K562 (cell line): ENCODE results near the gene BCKDK. TPM values are rescaled to one million over a fixed set of nuclear protein-coding genes. Genes with fewer than 3 reads are reported as not detected.
A peak's percentile ranks its signal among the peaks of the same experiment; 100 is the strongest.

Source experiments
- ARNT ChIP-seq, 2 experiments: fragments of 450-650 bp; IDR thresholded peaks; 2 replicates each; pipeline ENCODE4 v1.6.1; 2016; ENCODE audit warnings: mild to moderate bottlenecking in 1 of 2
- CEBPG ChIP-seq, 3 experiments: fragments of 200-800 bp in 1 of 3; sonication (Bioruptor generic) in 1 of 3; sonication (generic) in 1 of 3; formaldehyde crosslinking in 1 of 3; IDR thresholded peaks in 2 of 3; conservative IDR thresholded peaks in 1 of 3; 2 replicates each; pipeline versions ENCODE4 v1.6.1 to v1.8.0; 2016 to 2022; ENCODE audit warnings: missing compliant biosample characterization in 2 of 3, missing genetic modification characterization in 2 of 3, mild to moderate bottlenecking in 1 of 3, missing genetic modification reagents in 1 of 3
- EWSR1 ChIP-seq: fragments of 450-650 bp; IDR thresholded peaks from 2 replicates; pipeline ENCODE4 v1.6.1; 2018; ENCODE audit warnings: borderline replicate concordance, mild to moderate bottlenecking, low read depth, moderate library complexity; ENCODE audit not compliant: partially characterized antibody
- FOSL1 ChIP-seq: fragments of 200-800 bp; sonication (Bioruptor generic); conservative IDR thresholded peaks from 2 replicates; pipeline ENCODE4 v1.6.1; 2016; ENCODE audit warnings: missing genetic modification characterization, missing compliant biosample characterization
- FOXA1 ChIP-seq: fragments of 450-650 bp; IDR thresholded peaks from 2 replicates; pipeline ENCODE4 v1.6.1; 2016; ENCODE audit warnings: mild to moderate bottlenecking, borderline replicate concordance
- HMG20A ChIP-seq: fragments of 450-650 bp; formaldehyde crosslinking; conservative IDR thresholded peaks from 2 replicates; pipeline ENCODE4 v1.4.0; 2020; ENCODE audit warnings: mild to moderate bottlenecking, mixed read lengths
- IRF2 ChIP-seq: sonication (generic); formaldehyde crosslinking; IDR thresholded peaks from 2 replicates; pipeline ENCODE4 v1.8.1; 2022; ENCODE audit warnings: mild to moderate bottlenecking, missing genetic modification reagents
- NR2F6 ChIP-seq: fragments of 450-650 bp; formaldehyde crosslinking; IDR thresholded peaks from 2 replicates; pipeline ENCODE4 v1.4.0; 2020; ENCODE audit warnings: mild to moderate bottlenecking
- POLR2A ChIP-seq: fragments of 450-650 bp; conservative IDR thresholded peaks from 2 replicates; pipeline ENCODE4 v1.6.1; 2016
- SOX6 ChIP-seq: fragments of 450-650 bp; IDR thresholded peaks from 2 replicates; pipeline ENCODE4 v1.6.1; 2014; ENCODE audit warnings: mild to moderate bottlenecking
- SRSF7 ChIP-seq: fragments of 200-400 bp; formaldehyde crosslinking; optimal IDR thresholded peaks from 2 replicates; pipeline ENCODE3; 2017; ENCODE audit warnings: mild to moderate bottlenecking, low read depth, low read length
- ZKSCAN8 ChIP-seq: fragments of 200-800 bp; sonication (Bioruptor generic); IDR thresholded peaks from 2 replicates; pipeline ENCODE4 v1.6.1; 2016; ENCODE audit warnings: missing genetic modification characterization, missing compliant biosample characterization
- ZNF583 ChIP-seq: fragments of 250-450 bp; sonication (Bioruptor Pico); IDR thresholded peaks from 2 replicates; pipeline ENCODE4 v1.4.0; 2020
- polyA plus RNA-seq, 8 experiments: library from polyadenylated mRNA; depleted of rRNA in 4 of 8; stranded (reverse) in 5 of 8; unstranded in 3 of 8; fragments of >200 nt; fragmentation: Nextera tagmentation in 2 of 8; fragmentation: Illumina TruSeq in 1 of 8; extraction: Ambion mirVana in 2 of 8; extraction: Trizol in 1 of 8; gene quantifications; 2 replicates each; pipeline versions ENCODE4 v1.2.1 to v1.2.3, GENCODE V29; 2011 to 2014; ENCODE audit warnings: inconsistent platforms in 1 of 8, missing spikeins in 1 of 8
- total RNA-seq, 7 experiments: library from RNA; depleted of rRNA in 6 of 7; stranded (reverse); fragments of >200 nt in 6 of 7; fragmentation: Illumina TruSeq in 2 of 7; extraction: Trizol in 2 of 7; gene quantifications; 2 replicates each; pipeline versions ENCODE4 v1.2.1 to v1.2.3, GENCODE V29; 2011 to 2021; ENCODE audit warnings: low replicate concordance in 1 of 7
- TF ChIP-seq, protein P1 (sequence below): fragments of 450-650 bp; conservative IDR thresholded peaks from 2 replicates; pipeline ENCODE4 v1.6.1; 2016; ENCODE audit warnings: missing genetic modification characterization, low read depth, mild to moderate bottlenecking, control low read depth, missing compliant biosample characterization
- TF ChIP-seq, protein P2 (sequence below): fragments of 450-650 bp; IDR thresholded peaks from 2 replicates; pipeline ENCODE4 v1.6.1; 2016; ENCODE audit warnings: low read depth
- TF ChIP-seq, protein P3 (sequence below): fragments of 450-650 bp; IDR thresholded peaks from 2 replicates; pipeline ENCODE4 v1.6.1; 2016
- TF ChIP-seq, protein P4 (sequence below): fragments of 250-450 bp; sonication (Bioruptor Pico); IDR thresholded peaks from 2 replicates; pipeline ENCODE4 v1.8.0; 2021; ENCODE audit warnings: moderate library complexity, mild to moderate bottlenecking, inconsistent platforms

BCKDK gene
- total and polyA plus RNA-seq, 9 of the 15 experiments (the other 6 are each of a cell fraction or from before 2014, with no cell fraction given) = 0.58 to 34.8 (median 13.1) TPM

DNA sequence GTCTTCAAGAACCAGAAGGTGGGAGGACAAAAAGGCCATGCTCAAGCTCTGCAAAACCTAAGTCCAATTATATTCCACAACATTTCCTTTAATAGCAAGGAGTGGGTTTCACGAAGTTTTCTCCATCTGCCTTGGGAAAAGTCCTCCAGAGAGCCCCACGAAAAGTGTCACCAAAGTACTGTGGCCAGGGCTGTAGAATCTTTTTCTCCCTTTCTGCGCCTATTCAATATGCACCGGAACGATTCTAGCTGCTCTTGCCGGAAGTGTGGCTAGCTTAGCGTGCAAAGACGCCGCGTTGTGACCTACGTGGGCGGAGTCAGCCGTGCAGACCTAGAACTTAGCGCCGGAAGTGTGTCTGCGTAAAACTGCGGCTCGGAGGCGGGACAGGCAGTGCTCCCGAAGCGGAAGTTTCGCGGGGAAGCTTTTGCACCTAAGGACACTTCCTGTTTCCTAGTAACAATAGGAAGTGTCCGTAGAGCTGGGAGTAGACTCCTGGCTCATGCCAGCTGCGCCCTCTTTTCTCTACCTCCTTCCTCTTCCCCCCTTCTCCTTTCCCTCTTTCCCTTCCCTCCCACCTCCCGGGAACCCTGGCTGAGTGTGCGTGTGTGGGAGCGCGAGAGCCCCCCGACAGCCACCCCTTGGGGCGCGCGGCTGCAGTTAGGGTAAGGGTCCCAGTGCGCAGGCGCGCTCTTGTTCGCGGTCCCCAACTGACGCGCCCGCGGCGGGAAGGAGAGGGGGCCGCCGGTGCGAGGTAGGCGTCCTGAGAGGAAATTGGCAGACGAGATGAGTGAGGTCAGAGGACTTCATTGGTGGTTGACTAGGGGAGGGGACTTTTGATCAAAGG lies 34.0 kb upstream of the BCKDK start, which contains the start of the genes ZNF646 and ZNF668 (continued):
- no peak for TF ChIP-seq FOSL1 (tag)
- TF ChIP-seq, protein P1, sequence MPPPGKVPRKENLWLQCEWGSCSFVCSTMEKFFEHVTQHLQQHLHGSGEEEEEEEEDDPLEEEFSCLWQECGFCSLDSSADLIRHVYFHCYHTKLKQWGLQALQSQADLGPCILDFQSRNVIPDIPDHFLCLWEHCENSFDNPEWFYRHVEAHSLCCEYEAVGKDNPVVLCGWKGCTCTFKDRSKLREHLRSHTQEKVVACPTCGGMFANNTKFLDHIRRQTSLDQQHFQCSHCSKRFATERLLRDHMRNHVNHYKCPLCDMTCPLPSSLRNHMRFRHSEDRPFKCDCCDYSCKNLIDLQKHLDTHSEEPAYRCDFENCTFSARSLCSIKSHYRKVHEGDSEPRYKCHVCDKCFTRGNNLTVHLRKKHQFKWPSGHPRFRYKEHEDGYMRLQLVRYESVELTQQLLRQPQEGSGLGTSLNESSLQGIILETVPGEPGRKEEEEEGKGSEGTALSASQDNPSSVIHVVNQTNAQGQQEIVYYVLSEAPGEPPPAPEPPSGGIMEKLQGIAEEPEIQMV = no peak
- no peak for TF ChIP-seq HMG20A
- TF ChIP-seq SRSF7 = no peak
- TF ChIP-seq, protein P2, sequence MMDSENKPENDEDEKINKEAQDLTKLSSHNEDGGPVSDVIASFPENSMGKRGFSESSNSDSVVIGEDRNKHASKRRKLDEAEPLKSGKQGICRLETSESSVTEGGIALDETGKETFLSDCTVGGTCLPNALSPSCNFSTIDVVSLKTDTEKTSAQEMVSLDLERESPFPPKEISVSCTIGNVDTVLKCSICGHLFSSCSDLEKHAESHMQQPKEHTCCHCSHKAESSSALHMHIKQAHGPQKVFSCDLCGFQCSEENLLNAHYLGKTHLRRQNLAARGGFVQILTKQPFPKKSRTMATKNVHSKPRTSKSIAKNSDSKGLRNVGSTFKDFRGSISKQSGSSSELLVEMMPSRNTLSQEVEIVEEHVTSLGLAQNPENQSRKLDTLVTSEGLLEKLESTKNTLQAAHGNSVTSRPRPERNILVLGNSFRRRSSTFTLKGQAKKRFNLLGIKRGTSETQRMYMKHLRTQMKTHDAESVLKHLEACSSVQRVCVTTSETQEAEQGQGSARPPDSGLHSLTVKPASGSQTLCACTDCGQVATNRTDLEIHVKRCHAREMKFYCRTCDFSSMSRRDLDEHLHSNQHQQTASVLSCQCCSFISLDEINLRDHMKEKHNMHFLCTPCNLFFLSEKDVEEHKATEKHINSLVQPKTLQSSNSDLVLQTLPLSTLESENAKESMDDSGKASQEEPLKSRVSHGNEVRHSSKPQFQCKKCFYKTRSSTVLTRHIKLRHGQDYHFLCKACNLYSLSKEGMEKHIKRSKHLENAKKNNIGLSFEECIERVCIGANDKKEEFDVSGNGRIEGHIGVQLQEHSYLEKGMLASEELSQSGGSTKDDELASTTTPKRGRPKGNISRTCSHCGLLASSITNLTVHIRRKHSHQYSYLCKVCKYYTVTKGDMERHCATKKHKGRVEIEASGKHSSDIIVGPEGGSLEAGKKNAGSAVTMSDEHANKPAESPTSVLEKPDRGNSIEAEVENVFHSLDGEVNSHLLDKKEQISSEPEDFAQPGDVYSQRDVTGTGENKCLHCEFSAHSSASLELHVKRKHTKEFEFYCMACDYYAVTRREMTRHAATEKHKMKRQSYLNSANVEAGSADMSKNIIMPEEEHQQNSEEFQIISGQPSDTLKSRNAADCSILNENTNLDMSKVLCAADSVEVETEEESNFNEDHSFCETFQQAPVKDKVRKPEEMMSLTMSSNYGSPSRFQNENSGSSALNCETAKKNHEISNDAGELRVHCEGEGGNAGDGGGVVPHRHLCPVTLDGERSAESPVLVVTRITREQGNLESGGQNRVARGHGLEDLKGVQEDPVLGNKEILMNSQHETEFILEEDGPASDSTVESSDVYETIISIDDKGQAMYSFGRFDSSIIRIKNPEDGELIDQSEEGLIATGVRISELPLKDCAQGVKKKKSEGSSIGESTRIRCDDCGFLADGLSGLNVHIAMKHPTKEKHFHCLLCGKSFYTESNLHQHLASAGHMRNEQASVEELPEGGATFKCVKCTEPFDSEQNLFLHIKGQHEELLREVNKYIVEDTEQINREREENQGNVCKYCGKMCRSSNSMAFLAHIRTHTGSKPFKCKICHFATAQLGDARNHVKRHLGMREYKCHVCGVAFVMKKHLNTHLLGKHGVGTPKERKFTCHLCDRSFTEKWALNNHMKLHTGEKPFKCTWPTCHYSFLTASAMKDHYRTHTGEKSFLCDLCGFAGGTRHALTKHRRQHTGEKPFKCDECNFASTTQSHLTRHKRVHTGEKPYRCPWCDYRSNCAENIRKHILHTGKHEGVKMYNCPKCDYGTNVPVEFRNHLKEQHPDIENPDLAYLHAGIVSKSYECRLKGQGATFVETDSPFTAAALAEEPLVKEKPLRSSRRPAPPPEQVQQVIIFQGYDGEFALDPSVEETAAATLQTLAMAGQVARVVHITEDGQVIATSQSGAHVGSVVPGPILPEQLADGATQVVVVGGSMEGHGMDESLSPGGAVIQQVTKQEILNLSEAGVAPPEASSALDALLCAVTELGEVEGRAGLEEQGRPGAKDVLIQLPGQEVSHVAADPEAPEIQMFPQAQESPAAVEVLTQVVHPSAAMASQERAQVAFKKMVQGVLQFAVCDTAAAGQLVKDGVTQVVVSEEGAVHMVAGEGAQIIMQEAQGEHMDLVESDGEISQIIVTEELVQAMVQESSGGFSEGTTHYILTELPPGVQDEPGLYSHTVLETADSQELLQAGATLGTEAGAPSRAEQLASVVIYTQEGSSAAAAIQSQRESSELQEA = 0 out of 2 replicates have a peak, but pooled peaks have one; percentile 15
- peak; percentile 72; the same call in 1 of the 2 replicates for TF ChIP-seq SOX6
- no peak for TF ChIP-seq EWSR1
- no peak for TF ChIP-seq ZKSCAN8 (CRISPR knock-in tag)
- no peak for TF ChIP-seq IRF2 (CRISPR knock-in tag)
- peak in 1 of 2 experiments; percentile 55; a peak in 1 of 4 replicates for TF ChIP-seq ARNT (IDR thresholded peaks at IDR 0.05)
- no peak for TF ChIP-seq FOXA1
- TF ChIP-seq NR2F6 = no peak
- TF ChIP-seq, protein P3, sequence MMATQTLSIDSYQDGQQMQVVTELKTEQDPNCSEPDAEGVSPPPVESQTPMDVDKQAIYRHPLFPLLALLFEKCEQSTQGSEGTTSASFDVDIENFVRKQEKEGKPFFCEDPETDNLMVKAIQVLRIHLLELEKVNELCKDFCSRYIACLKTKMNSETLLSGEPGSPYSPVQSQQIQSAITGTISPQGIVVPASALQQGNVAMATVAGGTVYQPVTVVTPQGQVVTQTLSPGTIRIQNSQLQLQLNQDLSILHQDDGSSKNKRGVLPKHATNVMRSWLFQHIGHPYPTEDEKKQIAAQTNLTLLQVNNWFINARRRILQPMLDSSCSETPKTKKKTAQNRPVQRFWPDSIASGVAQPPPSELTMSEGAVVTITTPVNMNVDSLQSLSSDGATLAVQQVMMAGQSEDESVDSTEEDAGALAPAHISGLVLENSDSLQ = peak; percentile 89
- no peak for TF ChIP-seq CEBPG (CRISPR knock-in tag; IDR thresholded peaks at IDR 0.05)
- TF ChIP-seq CEBPG (tag; conservative IDR thresholded peaks at IDR 0.05 in 1 of 2, IDR thresholded peaks at IDR 0.05 in 1 of 2) = no peak
- TF ChIP-seq POLR2A = peak; percentile 97
- TF ChIP-seq, protein P4, sequence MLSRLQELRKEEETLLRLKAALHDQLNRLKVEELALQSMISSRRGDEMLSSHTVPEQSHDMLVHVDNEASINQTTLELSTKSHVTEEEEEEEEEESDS = no peak
- TF ChIP-seq ZNF583 = no peak
